NCI-H748 (cell line): ENCODE data around the gene CREBL2.
"Not testable (repeated sequence)": the region's sequence is repeated elsewhere in the genome, so short reads cannot be mapped to it uniquely, and the experiment has no call there.

Experiments
- DNase-seq: peaks from one replicate; lab custom pipeline; 2025; ENCODE audit not compliant: unreplicated experiment; lab: John Stamatoyannopoulos, UW

CREBL2 gene, protein sequence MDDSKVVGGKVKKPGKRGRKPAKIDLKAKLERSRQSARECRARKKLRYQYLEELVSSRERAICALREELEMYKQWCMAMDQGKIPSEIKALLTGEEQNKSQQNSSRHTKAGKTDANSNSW

DNA sequence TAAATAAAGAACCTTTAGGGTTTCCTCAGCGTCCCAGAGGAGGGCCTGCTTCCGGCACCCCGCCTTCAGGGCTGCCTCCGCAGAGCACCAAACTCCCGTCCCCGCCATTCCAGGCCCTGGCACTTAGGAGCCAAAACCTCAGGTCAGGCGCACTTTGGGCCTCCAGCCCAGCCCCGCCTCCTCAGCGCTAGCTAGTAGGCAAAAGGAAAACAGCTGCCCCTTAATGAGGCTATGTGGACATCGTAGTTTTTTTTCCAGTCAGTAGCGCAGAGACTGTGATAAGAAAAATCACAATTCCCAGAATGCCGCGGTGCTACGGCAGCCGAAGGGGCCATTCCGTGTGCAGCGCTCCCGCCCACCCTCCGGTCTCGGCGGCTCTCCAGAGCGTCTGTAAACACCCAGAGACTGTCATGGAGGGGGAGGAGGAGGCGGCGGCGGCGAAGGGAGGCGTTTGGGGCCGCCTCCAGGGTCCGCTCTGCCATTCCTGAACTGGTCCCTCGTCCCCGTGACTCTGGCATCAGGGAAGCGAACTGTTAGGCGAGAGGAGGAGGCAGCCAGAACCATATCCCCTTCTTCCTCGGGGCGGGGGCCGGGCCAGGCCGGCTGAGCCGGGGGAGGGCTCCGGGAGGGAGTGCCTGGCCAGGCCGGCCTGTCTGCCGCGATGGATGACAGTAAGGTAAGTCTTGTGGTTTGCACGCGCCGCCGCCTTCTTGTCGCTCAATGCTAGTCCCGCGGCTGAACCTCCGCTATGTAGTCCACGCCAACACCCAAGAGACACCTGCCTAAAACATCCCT is at the start of gene CREBL2:
CREBL2 (plus strand) TSS at position 365 of the 795 bp plus-strand sequence; CDS start at position 662, 297 bp downstream.
- DNase-seq = peak; percentile 96

DNA sequence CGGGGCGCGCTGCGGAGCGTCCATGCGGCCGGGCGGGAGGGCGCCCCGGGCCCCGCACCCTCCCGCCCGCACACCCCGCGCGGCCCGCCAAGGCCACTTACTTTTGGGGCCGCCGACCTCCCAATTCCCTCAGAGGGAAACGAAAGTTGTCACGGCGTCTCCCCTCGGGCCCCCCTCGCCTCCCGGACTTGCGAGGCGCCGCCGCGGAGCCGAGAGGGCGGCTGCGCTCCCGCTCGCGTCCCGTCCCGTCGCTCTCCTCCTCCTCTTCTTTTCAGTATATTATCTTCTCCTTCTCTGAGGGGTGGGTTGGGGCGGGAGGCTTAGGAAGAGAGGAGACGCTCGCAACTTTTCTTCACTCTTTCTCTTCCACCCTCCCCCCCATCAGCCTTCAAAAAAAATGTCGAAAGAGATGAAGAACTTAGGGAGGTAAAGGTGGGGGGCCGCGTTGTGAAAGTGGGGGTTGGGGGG is 49.6 kb upstream of the CREBL2 start:
- DNase-seq = peak; percentile 35

GRCh38 chr12:12562585-12563261 is 49.0 kb upstream of the CREBL2 start, which contains the start of gene DUSP16:
Gene DUSP16, minus strand, starts transcription at chr12:12562863. Its CDS starts 41,765 bp downstream, at chr12:12521098.
- DNase-seq = peak; percentile 90

GRCh38 chr12:12563290-12563928 is 48.3 kb upstream of the CREBL2 start:
- DNase-seq = peak; percentile 3

- no peak for DNase-seq
These were observed 46.8 kb upstream of the CREBL2 start for GRCh38 chr12:12564911-12565310.

- DNase-seq = not testable (repeated sequence)
These were observed 45.7 kb upstream of the CREBL2 start for GRCh38 chr12:12565971-12566370.

DNA sequence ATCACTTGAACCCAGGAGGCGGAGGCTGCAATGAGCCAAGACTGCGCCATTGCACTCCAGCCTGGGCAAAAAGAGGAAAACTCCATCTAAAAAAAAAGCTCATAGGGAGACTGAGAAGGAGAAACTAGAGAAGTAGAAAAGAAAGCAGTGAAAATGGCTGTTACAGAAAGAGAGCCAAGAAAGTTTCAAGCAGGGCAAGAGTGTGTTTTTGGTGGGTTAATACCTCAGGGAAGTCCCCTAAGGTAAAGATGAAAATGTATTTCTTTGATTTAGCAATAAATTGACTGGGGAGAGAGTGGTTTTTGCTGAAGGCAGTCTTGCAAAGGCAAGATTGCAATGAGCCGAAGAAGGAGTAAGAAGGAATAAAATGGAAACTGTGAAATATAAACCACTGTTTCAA is 39.0 kb upstream of the CREBL2 start:
- no peak for DNase-seq

GRCh38 chr12:12577786-12578185 is 33.9 kb upstream of the CREBL2 start:
- DNase-seq = no peak

DNA sequence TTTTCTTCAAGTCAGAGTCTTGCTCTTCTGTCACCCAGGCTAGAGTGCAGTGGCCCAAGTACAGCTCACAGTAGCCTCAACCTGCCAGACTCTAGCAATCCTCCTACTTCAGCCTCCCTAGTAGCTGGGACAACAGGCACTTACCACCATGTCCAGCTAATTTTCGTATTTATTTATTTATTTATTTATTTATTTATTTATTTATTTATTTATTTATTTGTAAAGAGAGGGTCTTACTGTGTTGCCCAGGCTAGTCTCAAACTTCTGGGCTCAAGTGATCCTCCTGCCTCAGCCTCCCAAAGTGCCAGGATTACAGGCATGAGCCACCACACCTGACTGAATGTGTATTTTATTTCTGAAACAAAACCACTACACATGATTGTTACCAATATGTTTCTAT is 31.0 kb upstream of the CREBL2 start:
- not testable (repeated sequence) for DNase-seq

- no peak for DNase-seq
These were observed 29.3 kb upstream of the CREBL2 start for GRCh38 chr12:12582193-12582881.

DNA sequence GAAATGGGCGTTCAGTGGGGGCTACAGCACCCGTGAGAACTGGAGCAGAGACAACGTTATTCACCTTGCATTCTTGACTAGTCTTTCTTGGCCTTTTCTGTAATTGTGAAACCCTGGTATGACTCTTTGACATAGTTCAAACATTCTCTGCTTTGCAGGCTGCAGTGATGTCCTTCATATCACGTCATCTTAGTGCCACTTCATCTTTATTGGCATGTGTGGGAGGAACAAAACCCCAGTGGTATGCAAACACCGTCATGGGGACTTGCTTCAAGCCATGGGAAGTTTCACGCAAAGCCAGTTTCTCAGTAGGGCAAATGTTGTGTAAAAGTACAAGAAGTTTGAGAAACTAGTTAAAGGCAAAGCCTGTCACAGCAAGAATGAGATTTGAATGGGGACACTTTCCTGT is 28.8 kb upstream of the CREBL2 start:
- no peak for DNase-seq

DNA sequence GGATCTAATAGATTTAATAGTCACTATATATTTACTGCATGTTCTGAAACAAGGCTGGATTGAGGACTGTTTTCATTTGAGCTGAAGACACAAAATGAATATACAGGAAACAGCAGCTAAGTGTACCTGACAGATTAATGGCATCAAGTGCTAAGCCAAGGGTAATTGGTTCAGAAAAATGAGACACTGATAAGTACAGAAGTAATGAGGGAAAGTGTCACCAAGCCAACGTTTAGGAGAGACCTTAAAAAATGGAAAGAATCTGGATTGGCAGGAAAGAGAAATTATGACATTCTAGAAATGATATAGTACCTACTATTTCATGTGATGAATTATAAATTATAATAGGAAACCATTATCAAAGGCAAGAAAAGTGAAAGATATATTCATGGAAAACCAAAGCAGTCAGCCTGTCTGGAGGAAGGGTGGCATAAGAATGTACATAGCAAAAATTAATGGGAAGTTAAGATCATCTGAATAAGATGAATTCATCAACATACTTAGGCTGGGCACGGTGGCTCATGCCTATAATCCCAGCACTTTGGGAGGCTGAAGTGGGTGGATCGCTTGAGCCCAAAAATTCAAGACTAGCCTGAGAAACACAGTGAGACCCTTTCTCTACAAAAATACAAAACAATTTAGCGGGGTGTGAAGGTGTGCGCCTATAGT is 28.0 kb upstream of the CREBL2 start:
- no peak for DNase-seq

- DNase-seq = no peak
These were observed 26.4 kb upstream of the CREBL2 start for GRCh38 chr12:12585115-12585863.

GRCh38 chr12:12586879-12587675 is 24.6 kb upstream of the CREBL2 start:
- peak; percentile 6 for DNase-seq

- DNase-seq = no peak
These were observed 23.8 kb upstream of the CREBL2 start for GRCh38 chr12:12587878-12588277.

GRCh38 chr12:12588436-12588835 is 23.2 kb upstream of the CREBL2 start:
- not testable (repeated sequence) for DNase-seq

GRCh38 chr12:12590961-12591360 is 20.7 kb upstream of the CREBL2 start:
- DNase-seq = no peak

DNA sequence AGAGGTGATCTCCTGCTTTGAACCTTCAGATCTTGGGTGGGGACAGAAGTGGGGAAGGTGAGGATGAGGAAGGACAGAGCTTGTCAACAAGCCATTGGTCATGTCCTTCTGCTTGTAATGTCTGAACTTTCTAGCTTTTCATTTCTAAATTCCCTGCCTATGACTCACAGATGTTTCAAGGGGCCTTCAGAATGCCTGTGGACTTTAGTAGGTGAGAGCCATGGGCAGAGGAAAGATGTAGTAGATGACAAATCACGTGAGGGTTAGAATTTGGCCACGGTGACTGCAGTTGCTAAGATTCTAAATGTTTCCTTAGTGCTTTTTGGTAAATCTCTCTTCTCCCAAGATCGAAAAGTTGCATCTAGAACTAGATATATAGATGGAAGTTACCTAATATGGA is 18.7 kb upstream of the CREBL2 start:
- DNase-seq = no peak

- peak; percentile 16 for DNase-seq
These were observed 15.7 kb upstream of the CREBL2 start for GRCh38 chr12:12595929-12596328.
